Activated CD8-positive, alpha-beta memory T cell treated with anti-CD3 and anti-CD28 coated beads, Interleukin-2, amount 50 U/mL, for 24 hours (primary cell): Measurements from ENCODE around the gene SLIT3.

ENCODE experiments used
- DNase-seq: peaks from one replicate; pipeline ENCODE4 v3.0.0-alpha.2; 2020; ENCODE audit errors: extremely low read depth

The SLIT3 gene

DNA sequence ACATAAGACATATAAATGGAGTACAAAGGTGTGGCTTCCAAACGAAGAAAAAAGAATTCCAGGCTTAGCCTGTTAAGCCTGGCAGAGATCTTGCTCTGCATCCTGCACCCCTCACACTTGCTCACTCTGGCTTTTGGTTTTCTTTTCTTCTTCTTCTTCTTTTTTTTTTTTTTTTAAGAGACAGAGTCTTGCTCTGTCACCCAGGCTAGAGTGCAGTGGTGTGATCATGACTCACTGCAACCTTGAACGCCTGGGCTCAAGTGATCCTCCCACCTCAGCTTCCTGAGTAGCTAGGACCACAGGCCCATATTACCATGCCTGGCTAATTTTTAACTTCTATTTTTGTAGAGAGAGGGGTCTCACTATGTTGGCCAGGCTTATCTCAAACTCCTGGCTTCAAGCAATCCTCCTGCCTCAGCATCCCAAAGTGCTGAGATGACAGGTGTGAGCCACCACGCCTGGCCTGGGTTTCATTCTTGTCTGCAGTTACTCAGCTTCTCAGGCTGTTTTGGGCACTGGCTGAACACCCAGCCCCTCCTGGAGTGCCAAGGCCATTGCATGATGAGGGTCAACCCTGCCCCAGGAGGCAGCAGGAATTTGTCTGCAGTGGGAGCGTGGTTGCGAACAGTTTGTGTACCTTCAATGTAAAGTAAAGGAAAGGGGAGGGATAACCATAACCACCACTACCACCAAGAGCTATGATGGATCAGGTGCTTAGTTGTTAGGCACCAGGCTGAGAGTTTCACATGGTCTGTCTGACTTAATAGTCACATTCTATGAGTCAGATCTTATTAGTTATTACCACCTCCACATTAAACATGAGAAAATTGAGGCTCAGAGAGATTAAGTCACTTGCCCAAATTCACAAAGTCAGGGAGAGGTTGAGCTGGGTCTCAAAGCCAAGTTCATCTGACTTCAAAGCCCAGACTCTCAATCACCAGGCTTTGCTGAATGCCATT lies 502.6 kb downstream of the SLIT3 start:
- no peak for DNase-seq

- DNase-seq, result no peak
These were observed 504.1 kb downstream of the SLIT3 start for GRCh38 chr5:168796593-168797580.

GRCh38 chr5:168796000-168796399 lies 504.9 kb downstream of the SLIT3 start:
- DNase-seq, result no peak

- DNase-seq, result no peak
These were observed 506.8 kb downstream of the SLIT3 start for GRCh38 chr5:168793841-168794837.

DNA sequence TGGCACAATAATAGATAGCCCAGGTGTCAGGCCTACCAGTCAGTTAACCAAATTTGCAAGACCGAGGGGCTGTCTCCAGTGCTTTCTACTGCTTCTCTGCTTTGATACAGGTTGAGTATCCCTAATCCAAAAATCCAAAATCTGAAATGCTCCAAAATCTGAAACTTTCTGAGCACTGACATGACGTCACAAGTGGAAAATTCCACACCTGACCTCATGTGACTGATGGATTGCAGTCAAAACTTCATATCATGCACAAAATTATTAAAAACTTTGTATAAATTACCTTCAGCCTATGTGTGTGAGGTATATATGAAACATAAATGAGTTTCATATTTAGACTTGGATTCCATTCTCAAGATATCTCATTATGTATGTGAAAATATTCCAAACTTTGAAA lies 508.3 kb downstream of the SLIT3 start:
- DNase-seq, result no peak

DNA sequence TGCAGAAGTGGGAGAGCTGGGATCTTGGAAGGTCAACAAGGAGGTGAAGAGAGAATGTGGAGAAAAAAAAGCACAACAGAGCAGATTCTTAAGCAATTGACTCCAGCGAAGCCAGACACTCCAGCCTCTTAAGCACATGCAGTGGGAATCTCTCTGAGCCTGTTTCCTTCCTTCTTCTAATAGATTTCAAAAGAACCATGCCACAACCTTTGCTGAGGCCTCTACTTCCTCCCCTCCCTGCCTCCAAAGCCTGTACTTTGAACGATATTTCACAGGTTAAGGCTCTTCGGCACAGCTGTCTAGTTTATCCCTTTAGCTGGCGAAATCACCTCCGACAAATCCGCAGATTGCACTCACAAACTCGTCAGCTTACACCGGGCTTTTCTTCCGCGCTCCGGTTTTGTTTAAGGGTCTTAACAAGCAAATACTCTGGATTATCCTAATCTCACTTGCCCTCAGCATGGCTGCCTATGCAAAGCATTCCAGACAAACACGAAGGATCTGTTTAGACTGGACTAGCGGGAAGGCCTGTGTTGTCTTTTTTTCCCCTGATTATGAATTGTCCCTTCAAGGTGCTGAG lies 510.2 kb downstream of the SLIT3 start:
- no peak for DNase-seq

- DNase-seq, result no peak
These were observed 510.8 kb downstream of the SLIT3 start for GRCh38 chr5:168790002-168790635.

- DNase-seq, result no peak
These were observed 512.2 kb downstream of the SLIT3 start for GRCh38 chr5:168788786-168789185.

DNA sequence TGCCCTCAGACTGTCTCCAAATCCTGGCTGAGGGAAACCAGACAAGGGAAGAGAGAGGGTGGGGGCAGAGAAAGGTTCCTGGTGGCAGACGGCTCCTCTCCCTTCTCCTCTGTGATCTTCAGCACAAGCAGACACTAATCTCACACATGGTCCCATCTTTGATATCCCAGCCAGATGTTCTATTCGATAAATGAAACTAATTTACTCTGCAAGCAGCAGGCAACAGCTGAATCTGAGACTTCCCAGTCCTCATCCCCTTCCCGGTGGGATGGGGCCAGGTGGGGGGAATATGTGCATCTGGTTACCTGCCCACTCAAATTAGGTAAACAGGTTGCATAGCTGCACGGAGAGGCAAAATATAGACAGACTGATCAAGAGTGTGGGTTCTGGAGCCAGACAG lies 512.8 kb downstream of the SLIT3 start:
- no peak for DNase-seq

DNA sequence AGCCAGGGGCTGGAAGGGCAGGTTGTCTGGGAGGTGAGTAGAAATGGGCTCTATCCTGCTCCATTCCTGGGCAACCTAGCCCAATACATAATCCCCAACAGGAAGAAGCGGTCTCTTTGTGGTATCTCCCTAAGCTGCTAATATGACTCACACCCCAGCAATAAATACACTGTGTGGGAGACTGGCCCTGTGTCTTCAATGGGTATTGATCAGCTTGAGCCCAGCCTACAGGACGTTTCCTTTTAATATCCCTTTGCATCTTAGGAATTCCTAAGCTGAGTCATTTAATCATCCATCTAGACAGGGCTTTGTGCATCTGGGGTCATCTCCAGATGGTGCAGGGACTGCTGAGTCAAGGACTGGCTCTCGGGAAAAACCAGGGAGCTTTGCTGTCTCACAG lies 514.8 kb downstream of the SLIT3 start:
- DNase-seq, result no peak

GRCh38 chr5:168784454-168784853 lies 516.5 kb downstream of the SLIT3 start:
- DNase-seq, result no peak

- DNase-seq, result no peak
These were observed 518.9 kb downstream of the SLIT3 start for GRCh38 chr5:168781941-168782571.

DNA sequence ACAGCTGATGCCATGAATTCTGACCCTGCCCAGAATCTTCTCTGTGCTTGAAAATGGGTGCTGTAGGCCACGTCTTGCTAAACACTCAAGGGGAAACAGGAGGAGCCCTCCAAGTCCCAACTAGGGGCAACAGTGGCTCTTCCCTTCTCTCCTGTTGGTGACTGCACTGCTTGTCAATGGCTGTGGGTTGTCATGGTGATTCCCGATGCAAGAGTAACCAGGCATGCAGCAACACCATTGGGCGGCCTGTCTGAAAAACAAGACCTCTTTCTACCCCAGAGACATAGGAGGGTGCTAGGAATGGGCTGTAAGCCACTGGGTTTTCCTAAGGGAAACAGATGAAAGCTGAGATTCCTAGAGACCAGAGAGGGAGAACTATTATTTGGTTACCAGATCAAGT lies 520.1 kb downstream of the SLIT3 start:
- DNase-seq, result no peak

DNA sequence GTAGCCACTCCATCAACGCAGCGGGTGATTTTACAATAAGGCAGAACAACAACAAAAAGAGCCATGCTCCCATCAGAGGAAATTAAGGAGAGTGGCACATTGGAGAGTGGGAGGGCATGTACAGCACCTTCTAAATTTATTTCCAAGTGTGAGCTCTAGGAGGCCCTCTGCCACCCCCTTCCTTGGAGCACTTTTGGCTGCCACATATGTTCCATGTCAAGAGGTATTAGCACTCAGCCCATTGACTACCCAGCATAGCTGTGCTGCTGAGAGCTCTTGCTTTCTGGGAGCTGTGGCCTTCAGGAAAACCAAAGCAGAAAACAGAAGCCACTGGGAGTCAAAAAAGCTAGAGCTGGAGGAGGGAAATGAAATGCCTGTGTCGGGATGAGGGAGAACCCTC lies 521.6 kb downstream of the SLIT3 start:
- no peak for DNase-seq

DNA sequence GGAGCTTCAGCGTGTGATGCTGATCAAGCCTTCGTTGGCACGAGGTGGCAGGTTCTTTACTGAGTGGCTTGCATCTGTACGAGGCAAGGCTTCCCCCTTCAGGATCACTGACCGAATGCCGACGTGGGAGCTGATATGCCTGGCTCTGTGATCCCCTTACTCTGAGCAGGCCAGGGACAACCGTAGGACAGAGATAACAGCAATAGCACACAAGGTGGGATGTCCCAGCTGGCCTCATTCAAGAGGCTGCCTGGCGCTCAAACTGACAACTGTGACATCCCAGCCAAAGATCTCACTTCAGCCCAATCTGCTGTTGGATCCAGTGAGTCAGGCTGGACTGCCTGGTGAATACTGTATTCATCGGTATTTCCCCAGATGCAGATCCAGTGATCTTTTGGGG lies 522.4 kb downstream of the SLIT3 start:
- DNase-seq, result no peak

- DNase-seq, result no peak
These were observed 523.3 kb downstream of the SLIT3 start for GRCh38 chr5:168777651-168778050.

GRCh38 chr5:168776070-168776469 lies 524.9 kb downstream of the SLIT3 start:
- DNase-seq, result no peak

DNA sequence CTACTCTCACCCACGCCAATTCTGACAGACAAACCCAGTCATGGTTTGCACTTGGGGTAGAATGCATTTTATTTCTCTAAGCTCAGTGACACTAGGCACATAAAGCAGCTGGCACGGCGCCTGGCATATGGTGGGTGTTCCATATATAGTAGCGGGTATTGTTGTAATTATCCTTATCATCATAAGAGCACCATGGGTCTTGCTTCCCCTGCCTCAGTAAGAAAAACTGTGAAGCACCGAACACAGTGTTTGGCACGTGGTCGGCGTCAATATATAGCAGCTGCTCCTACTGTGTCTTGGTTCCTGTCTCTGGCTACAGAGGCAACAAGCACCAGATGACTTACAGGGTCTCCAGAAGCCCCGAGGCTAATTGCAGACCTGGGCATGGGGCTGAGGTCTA lies 527.7 kb downstream of the SLIT3 start:
- DNase-seq, result no peak

GRCh38 chr5:168772316-168772961 lies 528.5 kb downstream of the SLIT3 start:
- no peak for DNase-seq
